HFF-Myc (cell line): ENCODE measurements around the gene FYCO1.

Source experiments
- DNase-seq: peaks from one replicate; pipeline ENCODE4 v3.0.0-alpha.2; 2011; ENCODE audit warnings: low read depth; ENCODE audit errors: extremely low read depth
- H3K4me3 ChIP-seq: replicated peaks from 2 replicates; pipeline ENCODE4 v1.5.1; 2011; ENCODE audit warnings: low read depth, mild to moderate bottlenecking, control low read depth, low read length
- CTCF ChIP-seq: IDR thresholded peaks from 2 replicates; pipeline ENCODE4 v1.5.1; 2012; ENCODE audit warnings: mild to moderate bottlenecking, low read depth, low read length, control low read depth; ENCODE audit errors: missing control alignments

Gene FYCO1

DNA sequence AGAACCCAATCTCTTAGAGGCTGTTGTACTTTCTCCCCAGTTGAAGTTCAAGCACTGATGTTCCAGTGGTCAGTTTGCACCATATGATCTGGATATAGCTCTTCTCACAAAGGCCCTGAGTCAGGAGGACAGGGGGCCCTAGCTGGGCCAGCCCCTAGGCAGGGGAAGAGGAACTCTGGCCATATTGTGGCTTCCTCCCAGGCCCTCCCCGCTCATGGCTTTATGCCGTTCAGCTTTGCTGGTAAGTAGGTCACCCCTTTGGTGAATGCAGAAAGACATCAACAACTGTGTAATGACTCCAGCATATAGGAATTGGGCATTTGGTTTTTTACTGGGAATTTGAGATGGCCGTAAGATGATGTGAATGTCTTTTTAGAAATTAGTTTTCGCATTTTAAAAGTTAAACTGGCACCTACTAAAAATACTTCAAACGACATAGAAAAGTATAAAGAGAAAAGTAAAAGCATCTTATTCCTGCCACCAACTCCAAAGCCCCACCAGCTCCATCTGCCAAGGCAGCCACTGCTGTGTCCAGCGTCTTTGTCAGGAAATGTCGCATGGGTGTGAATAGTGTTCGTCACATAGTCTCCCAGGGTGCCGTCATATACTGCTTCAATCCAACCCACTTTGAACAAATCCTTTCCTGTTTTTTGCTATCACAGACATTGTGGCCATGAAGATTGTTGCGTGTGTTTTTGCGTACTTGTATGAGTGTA, 84.0 kb downstream of the FYCO1 start:
- H3K4me3 ChIP-seq = no peak overlapping the region
- no peak for DNase-seq
- no peak for TF ChIP-seq CTCF

DNA sequence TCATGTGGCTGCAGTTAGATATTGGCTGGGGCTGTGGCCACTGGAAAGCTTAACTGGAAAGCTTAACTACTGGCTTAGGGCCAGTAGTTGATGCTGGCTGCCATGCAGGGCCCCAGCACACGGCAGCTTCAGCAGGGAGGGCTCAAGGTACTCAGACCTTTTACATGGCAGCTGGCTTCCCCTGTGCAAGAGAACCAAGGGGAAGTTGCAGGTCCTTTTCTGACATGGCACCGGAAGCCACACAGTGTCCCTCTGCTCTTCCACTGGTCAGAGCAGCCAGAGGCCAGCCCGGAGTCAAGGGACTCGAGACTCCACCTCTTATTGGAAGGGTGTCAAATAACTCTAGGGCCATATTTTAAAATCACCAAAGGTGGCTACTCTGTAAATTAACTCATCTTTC, 84.7 kb downstream of the FYCO1 start:
- no peak for DNase-seq
- TF ChIP-seq CTCF = no peak

GRCh38 chr3:45909542-45909941, 86.1 kb downstream of the FYCO1 start:
- no peak for DNase-seq
- no peak overlapping the region for H3K4me3 ChIP-seq
- no peak for TF ChIP-seq CTCF

More for the DNA sequence above, 84.7 kb downstream of the FYCO1 start:
- H3K4me3 ChIP-seq = no peak overlapping the region

- H3K4me3 ChIP-seq = no peak overlapping the region
- no peak for TF ChIP-seq CTCF
- DNase-seq = no peak
Observed at GRCh38 chr3:45908761-45909160, 86.9 kb downstream of the FYCO1 start.

DNA sequence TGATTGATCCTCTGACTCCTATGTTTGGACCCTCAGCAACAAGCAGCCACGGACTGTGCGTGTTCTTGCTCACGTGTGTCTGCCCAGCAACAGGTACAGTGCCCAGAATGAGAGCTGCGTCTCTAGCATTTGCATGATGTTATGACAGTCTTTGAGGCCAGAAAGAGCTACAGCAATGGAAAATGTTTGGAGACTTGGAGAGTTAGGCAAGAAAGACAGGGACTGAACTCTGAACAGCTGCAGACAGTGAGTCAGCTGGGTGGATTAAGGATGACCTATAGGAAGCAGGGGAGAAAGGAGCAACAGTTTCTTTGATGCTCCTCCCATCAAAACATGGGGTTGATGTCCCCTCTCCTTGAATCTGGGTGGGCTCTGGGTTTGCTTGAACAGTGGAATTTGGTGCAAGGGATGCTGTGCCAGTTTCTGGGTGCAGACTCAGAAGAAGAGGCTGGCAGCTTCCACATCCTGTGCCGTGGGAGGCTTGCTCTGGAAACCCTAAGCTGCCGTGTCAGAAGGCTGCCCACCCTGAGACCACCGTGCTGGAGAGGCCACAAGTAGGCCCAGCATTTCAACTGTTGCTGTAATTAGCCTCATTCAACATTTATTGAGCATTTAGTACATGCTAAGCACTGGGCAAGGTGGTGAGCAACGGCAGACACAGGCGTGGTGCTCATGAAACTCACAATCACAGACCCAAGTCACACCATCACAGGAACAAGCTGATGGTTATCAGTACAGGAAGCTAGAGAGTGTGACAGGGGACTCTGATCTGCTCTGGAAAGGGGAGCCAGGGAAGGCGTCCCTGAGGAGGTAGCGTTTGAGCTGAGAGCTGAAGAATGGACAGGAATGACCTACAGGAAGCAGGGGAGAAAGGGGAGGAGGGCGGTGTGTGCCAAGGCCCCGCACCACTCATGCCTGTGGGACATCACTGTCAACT, 87.6 kb downstream of the FYCO1 start:
- no peak for TF ChIP-seq CTCF
- no peak for DNase-seq
- H3K4me3 ChIP-seq = no peak overlapping the region

GRCh38 chr3:45906681-45907407, 88.8 kb downstream of the FYCO1 start:
- DNase-seq = no peak

More at GRCh38 chr3:45906681-45907407, 88.8 kb downstream of the FYCO1 start:
- TF ChIP-seq CTCF = peak; percentile 70
- no peak overlapping the region for H3K4me3 ChIP-seq
